Measurements from ENCODE around the gene FBXO31. TPM values are rescaled to one million over a fixed set of nuclear protein-coding genes. Genes with fewer than 3 reads are reported as not detected.

Gene FBXO31
- total RNA-seq, 1 experiment from 2014 or later = 18.8 TPM

DNA sequence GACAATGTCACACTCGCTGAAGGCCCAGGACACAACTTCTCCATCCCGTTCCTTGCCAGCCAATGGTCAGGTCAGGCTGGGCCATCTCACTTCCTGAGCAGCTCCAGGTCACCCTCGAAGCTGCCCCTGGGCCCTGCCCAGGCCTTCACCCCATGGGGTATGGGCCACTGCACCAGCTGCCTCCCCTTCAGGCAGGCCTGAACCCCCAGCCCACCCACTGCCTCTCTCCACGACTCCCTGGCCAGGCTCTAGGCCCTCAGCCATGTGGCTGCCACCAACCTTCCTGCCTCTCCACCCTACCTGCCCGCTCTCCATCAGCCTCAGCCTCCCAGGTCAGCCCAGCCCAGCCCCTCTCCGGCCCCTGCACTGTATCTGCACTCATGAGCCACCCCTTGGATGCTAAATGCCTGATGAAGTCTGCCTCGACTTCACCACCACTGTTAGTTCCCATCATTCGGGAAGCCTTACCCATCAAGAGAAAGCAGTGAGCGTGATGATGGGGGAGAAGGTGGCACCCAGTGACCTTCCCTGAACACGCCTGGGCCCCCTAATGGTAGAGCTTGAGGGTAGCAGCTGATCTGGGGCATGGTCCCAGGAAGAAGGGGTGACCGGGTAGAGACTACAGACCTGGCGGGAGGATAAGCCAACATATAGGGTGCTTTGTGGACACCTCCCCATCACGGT lies 35.5 kb downstream of the FBXO31 start:
- TF ChIP-seq, protein P1, sequence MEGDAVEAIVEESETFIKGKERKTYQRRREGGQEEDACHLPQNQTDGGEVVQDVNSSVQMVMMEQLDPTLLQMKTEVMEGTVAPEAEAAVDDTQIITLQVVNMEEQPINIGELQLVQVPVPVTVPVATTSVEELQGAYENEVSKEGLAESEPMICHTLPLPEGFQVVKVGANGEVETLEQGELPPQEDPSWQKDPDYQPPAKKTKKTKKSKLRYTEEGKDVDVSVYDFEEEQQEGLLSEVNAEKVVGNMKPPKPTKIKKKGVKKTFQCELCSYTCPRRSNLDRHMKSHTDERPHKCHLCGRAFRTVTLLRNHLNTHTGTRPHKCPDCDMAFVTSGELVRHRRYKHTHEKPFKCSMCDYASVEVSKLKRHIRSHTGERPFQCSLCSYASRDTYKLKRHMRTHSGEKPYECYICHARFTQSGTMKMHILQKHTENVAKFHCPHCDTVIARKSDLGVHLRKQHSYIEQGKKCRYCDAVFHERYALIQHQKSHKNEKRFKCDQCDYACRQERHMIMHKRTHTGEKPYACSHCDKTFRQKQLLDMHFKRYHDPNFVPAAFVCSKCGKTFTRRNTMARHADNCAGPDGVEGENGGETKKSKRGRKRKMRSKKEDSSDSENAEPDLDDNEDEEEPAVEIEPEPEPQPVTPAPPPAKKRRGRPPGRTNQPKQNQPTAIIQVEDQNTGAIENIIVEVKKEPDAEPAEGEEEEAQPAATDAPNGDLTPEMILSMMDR (conservative IDR thresholded peaks at IDR 0.05) = no peak
- TF ChIP-seq EZH2 (IDR thresholded peaks at IDR 0.05; ENCODE audit: low read depth) = no peak
- Histone ChIP-seq H3K4me1 (replicated peaks; ENCODE audit: insufficient read depth) (no peaks in the 10 kb centered on the region), H3K4me2 (no peak overlapping the region), H4K20me1 (ENCODE audit: insufficient read depth) (no peaks in the 10 kb centered on the region; the same call in none of the 2 replicates), H3K79me2 (ENCODE audit: low read depth) (no peaks in the 10 kb centered on the region), H3K27me3 (ENCODE audit: insufficient read depth, low read depth) (no peaks in the 10 kb centered on the region), H3K27ac (no peak overlapping the region), H3K9me2 (ENCODE audit: insufficient read depth) (no peaks in the 10 kb centered on the region), H3K36me3 (ENCODE audit: low read depth) (no peaks in the 10 kb centered on the region), H2AFZ (no peak overlapping the region), H3K9me3 (ENCODE audit: insufficient read depth, low read depth) (no peaks in the 10 kb centered on the region), H3F3A (ENCODE audit: insufficient read depth, low read depth) (no peaks in the 10 kb centered on the region), H3K4me3 (no peak overlapping the region)
- intact Hi-C loops (cut with micrococcal nuclease; ENCODE audit: unreplicated experiment) = no loop called here
- ChIA-PET CTCF (no interaction called here), POLR2A (ENCODE audit: unreplicated experiment) (no interaction called here)
- DNase-seq = no peak
- BruUV-seq (replicated peaks) = no TSS peak

DNA sequence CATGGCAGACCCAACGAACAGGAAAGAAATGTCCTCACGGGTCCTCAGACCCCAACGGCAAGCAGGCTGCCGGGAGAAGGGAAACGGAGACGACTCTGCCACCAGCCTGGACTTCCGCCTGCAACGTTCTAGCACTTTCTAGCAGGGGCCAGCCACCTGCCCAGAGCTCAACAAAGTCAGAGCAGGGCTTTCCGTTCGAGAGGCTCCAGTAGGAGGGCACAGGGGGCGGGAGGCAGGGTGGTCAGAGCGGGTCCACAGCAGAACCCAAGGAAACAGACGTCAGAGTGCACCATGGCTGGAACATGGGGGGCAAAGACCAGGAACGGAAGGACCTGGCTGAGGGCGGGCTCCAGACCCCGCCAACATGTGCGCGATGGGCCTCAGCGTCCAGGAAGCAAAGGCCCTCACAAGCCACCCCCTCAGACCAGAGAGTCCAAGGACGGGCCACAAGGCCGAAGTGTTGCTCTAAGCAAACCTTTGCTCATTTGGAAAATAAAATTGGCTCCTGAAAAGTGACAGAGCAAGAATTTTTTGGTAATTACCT lies 37.0 kb downstream of the FBXO31 start:
- no peaks in the 10 kb centered on the region for H3K36me3 ChIP-seq (ENCODE audit: low read depth)
- peaks cover 3% of the 10 kb centered on the region for H4K20me1 ChIP-seq (ENCODE audit: insufficient read depth)
- no TSS peak for BruUV-seq (replicated peaks)
- H3K4me2 ChIP-seq = no peak overlapping the region
- H3F3A ChIP-seq (ENCODE audit: insufficient read depth, low read depth) = no peaks in the 10 kb centered on the region
- CTCF ChIA-PET = no interaction called here
- H3K9me2 ChIP-seq (ENCODE audit: insufficient read depth) = no peaks in the 10 kb centered on the region
- POLR2A ChIA-PET (ENCODE audit: unreplicated experiment) = no interaction called here
- no peaks in the 10 kb centered on the region for H3K4me1 ChIP-seq (replicated peaks; ENCODE audit: insufficient read depth)
- no peak overlapping the region for H2AFZ ChIP-seq
- H3K4me3 ChIP-seq = no peak overlapping the region
- H3K79me2 ChIP-seq (ENCODE audit: low read depth) = no peaks in the 10 kb centered on the region
- intact Hi-C loops (cut with micrococcal nuclease; ENCODE audit: unreplicated experiment) = no loop called here
- no peaks in the 10 kb centered on the region for H3K9me3 ChIP-seq (ENCODE audit: insufficient read depth, low read depth)
- no peak overlapping the region for H3K27ac ChIP-seq
- no peak for TF ChIP-seq EZH2 (IDR thresholded peaks at IDR 0.05; ENCODE audit: low read depth)
- H3K27me3 ChIP-seq (ENCODE audit: insufficient read depth, low read depth) = no peaks in the 10 kb centered on the region
- no peak for DNase-seq

DNA sequence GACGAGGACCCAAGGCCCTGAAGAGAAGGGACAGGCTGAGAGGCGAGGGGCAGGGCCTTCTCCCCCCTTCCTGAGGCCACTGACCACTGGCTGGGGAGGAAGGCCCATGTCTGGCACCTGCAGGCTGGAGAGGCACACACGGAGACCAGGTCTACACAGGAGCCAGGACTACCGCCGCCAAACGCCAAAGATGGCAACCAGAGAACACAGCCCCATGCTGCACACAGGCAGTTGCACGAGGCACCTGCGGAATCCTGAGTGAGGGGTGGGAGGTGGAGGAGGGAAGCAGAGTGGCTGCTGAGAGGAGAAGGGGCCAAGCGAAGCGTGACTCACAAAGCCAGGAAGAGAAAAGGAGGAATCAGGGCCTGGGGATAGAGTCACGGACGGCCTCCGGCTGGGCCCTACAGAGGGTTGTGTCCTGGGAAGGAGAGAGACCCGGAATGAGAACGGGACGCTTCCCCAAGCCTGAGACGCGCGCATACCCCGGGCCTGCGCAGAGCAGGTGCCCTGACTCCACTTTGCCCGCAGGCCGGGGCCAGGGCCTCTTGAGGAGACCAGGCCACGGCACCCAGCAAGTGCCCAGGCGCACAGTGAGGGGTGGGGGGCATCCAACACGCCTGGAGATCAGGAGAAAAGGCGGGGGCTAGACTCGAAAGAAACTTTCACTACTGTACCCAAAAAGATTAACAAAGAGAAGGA lies 37.7 kb downstream of the FBXO31 start:
- H3K9me2 ChIP-seq (ENCODE audit: insufficient read depth) = no peaks in the 10 kb centered on the region
- H3K4me1 ChIP-seq (replicated peaks; ENCODE audit: insufficient read depth) = no peaks in the 10 kb centered on the region
- no peak for TF ChIP-seq EZH2 (IDR thresholded peaks at IDR 0.05; ENCODE audit: low read depth)
- TF ChIP-seq, protein P1 (conservative IDR thresholded peaks at IDR 0.05) = no peak
- H3K4me2 ChIP-seq = no peak overlapping the region
- CTCF ChIA-PET = no interaction called here
- no peak for DNase-seq
- no peak overlapping the region for H3K4me3 ChIP-seq
- no peaks in the 10 kb centered on the region for H3K79me2 ChIP-seq (ENCODE audit: low read depth)
- BruUV-seq (replicated peaks) = no TSS peak
- H4K20me1 ChIP-seq (ENCODE audit: insufficient read depth) = peaks cover 3% of the 10 kb centered on the region
- POLR2A ChIA-PET (ENCODE audit: unreplicated experiment) = no interaction called here
- H3K27ac ChIP-seq = no peak overlapping the region
- no peaks in the 10 kb centered on the region for H3F3A ChIP-seq (ENCODE audit: insufficient read depth, low read depth)
- H3K36me3 ChIP-seq (ENCODE audit: low read depth) = no peaks in the 10 kb centered on the region
- H3K27me3 ChIP-seq (ENCODE audit: insufficient read depth, low read depth) = no peaks in the 10 kb centered on the region
- no peaks in the 10 kb centered on the region for H3K9me3 ChIP-seq (ENCODE audit: insufficient read depth, low read depth)
- H2AFZ ChIP-seq = no peak overlapping the region
- intact Hi-C loops (cut with micrococcal nuclease; ENCODE audit: unreplicated experiment) = no loop called here

Data from PC-9 (cell line).